GM23338 (cell line): ENCODE measurements around the gene NFIC. TPM values are rescaled to one million over a fixed set of nuclear protein-coding genes. Genes with fewer than 3 reads are reported as not detected.

Source experiments
- ATAC-seq: fragments of 200-7000 bp; cut with Tn5 transposase; 3 replicates; pipeline ENCODE4 v1.9.1; 2020
- DNase-seq: peaks from one replicate; pipeline ENCODE4 v3.0.0-alpha.2; 2015; ENCODE audit warnings: low spot score
- H2AFZ ChIP-seq: fragments of 200-600 bp; sonication (generic); 2 replicates; pipeline ENCODE4 v1.8.0; 2016; ENCODE audit warnings: antibody characterized with exemption, mild to moderate bottlenecking, moderate library complexity
- H3F3A ChIP-seq: fragments of 200-600 bp; sonication (generic); replicated peaks from 2 replicates; pipeline ENCODE4 v1.8.0; 2017; ENCODE audit warnings: antibody characterized with exemption, mixed run types, low read depth
- H3K27ac ChIP-seq: fragments of 200-600 bp; sonication (generic); 2 replicates; pipeline ENCODE4 v1.6.1; 2016; ENCODE audit warnings: low read depth
- H3K27me3 ChIP-seq: fragments of 200-600 bp; sonication (generic); 2 replicates; pipeline ENCODE4 v1.8.0; 2016; ENCODE audit warnings: mild to moderate bottlenecking, mixed run types, moderate library complexity; ENCODE audit not compliant: insufficient read depth
- H3K36me3 ChIP-seq: fragments of 200-600 bp; sonication (generic); 2 replicates; pipeline ENCODE4 v1.8.0; 2016; ENCODE audit warnings: mild to moderate bottlenecking; ENCODE audit not compliant: insufficient read depth
- H3K4me1 ChIP-seq: fragments of 200-600 bp; sonication (generic); 2 replicates; pipeline ENCODE4 v1.8.0; 2016; ENCODE audit warnings: mild to moderate bottlenecking, moderate library complexity; ENCODE audit not compliant: insufficient read depth
- H3K4me2 ChIP-seq: fragments of 200-600 bp; sonication (generic); 2 replicates; pipeline ENCODE4 v1.7.1; 2017; ENCODE audit warnings: mixed run types
- H3K4me3 ChIP-seq: fragments of 200-600 bp; sonication (generic); 2 replicates; pipeline ENCODE4 v1.6.1; 2016; ENCODE audit warnings: mixed run types
- H3K79me2 ChIP-seq: fragments of 200-600 bp; sonication (generic); replicated peaks from 2 replicates; pipeline ENCODE4 v1.8.0; 2017; ENCODE audit warnings: mild to moderate bottlenecking; ENCODE audit not compliant: insufficient read depth
- H3K9me2 ChIP-seq: fragments of 200-600 bp; sonication (generic); 2 replicates; pipeline ENCODE4 v1.8.0; 2017; ENCODE audit not compliant: insufficient read depth
- H4K20me1 ChIP-seq: fragments of 200-600 bp; sonication (generic); replicated peaks from 2 replicates; pipeline ENCODE4 v1.8.0; 2017; ENCODE audit warnings: mild to moderate bottlenecking; ENCODE audit not compliant: insufficient read depth
- H3K27ac Mint-ChIP-seq: 2 replicates; pipeline ENCODE4 v1.8.0; 2020; ENCODE audit warnings: inconsistent platforms, mild to moderate bottlenecking, moderate library complexity, mixed read lengths
- H3K27me3 Mint-ChIP-seq: 3 replicates; pipeline ENCODE4 v1.8.0; 2022; ENCODE audit warnings: low read depth, mild to moderate bottlenecking, moderate library complexity, mixed read lengths, inconsistent platforms; ENCODE audit not compliant: insufficient read depth, poor library complexity
- H3K36me3 Mint-ChIP-seq: 3 replicates; pipeline ENCODE4 v1.8.0; 2021; ENCODE audit warnings: low read depth, mild to moderate bottlenecking, inconsistent platforms, moderate library complexity, mixed read lengths
- H3K4me1 Mint-ChIP-seq: 3 replicates; pipeline ENCODE4 v1.8.0; 2020; ENCODE audit warnings: mild to moderate bottlenecking, inconsistent platforms, mixed read lengths
- H3K4me3 Mint-ChIP-seq: 3 replicates; pipeline ENCODE4 v1.8.0; 2021; ENCODE audit warnings: moderate library complexity, mild to moderate bottlenecking, inconsistent platforms, mixed read lengths
- H3K9me3 Mint-ChIP-seq: 3 replicates; pipeline ENCODE4 v1.8.0; 2020; ENCODE audit warnings: moderate library complexity, mild to moderate bottlenecking, inconsistent platforms, mixed read lengths
- CREB1 ChIP-seq: fragments of 250-450 bp; sonication (Bioruptor Pico); IDR thresholded peaks from 2 replicates; pipeline ENCODE4 v1.5.0; 2020; ENCODE audit warnings: low read depth, mild to moderate bottlenecking, moderate library complexity
- CTCF ChIP-seq, 2 experiments: fragments of 200-600 bp in 1 of 2; sonication (generic) in 1 of 2; conservative IDR thresholded peaks; 2 replicates each; pipeline versions ENCODE4 v1.5.1 to v1.6.1; 2016 to 2017; ENCODE audit warnings: antibody characterized with exemption in 2 of 2, low read depth in 2 of 2, mild to moderate bottlenecking in 2 of 2, moderate library complexity in 1 of 2
- EZH2phosphoT487 ChIP-seq: fragments of 200-600 bp; sonication (generic); IDR thresholded peaks from one replicate; pipeline ENCODE4 v1.8.1; 2018; ENCODE audit warnings: antibody characterized with exemption; ENCODE audit not compliant: unreplicated experiment
- JUNB ChIP-seq: IDR thresholded peaks from one replicate; pipeline ENCODE4 v1.6.1; 2016; ENCODE audit warnings: antibody characterized with exemption; ENCODE audit not compliant: unreplicated experiment
- NANOG ChIP-seq: IDR thresholded peaks from 2 replicates; pipeline ENCODE4 v1.6.1; 2016; ENCODE audit warnings: antibody characterized with exemption, borderline replicate concordance
- REST ChIP-seq: IDR thresholded peaks from one replicate; pipeline ENCODE4 v1.6.1; 2018; ENCODE audit warnings: antibody characterized with exemption; ENCODE audit not compliant: unreplicated experiment
- ZNF331 ChIP-seq: fragments of 250-450 bp; sonication (Bioruptor Pico); IDR thresholded peaks from 2 replicates; pipeline ENCODE4 v1.5.0; 2020; ENCODE audit warnings: low read depth, mild to moderate bottlenecking, moderate library complexity
- polyA plus RNA-seq: library from polyadenylated mRNA; unstranded; fragments of >200 nt; fragmentation: Nextera tagmentation; extraction: Ambion mirVana; gene quantifications from 2 replicates; pipeline ENCODE4 v1.2.1, GENCODE V29; 2016
- total RNA-seq: library from RNA; depleted of rRNA; stranded (reverse); fragments of >200 nt; shearing (Covaris generic); gene quantifications from 2 replicates; pipeline ENCODE4 v1.2.3, GENCODE V29; 2014
- TF ChIP-seq, protein P1 (sequence below): fragments of 250-450 bp; sonication (Bioruptor Pico); IDR thresholded peaks from 2 replicates; pipeline ENCODE4 v1.5.0; 2020; ENCODE audit warnings: mild to moderate bottlenecking, moderate library complexity
- TF ChIP-seq, protein P2 (sequence below): IDR thresholded peaks from 2 replicates; pipeline ENCODE4 v1.6.1; 2016; ENCODE audit warnings: antibody characterized with exemption

Gene NFIC
- total and polyA plus RNA-seq, 2 experiments from 2014 or later = 1.3 to 5.3 TPM

GRCh38 chr19:3494051-3494450, 127.7 kb downstream of the NFIC start (continued):
- TF ChIP-seq, protein P1, sequence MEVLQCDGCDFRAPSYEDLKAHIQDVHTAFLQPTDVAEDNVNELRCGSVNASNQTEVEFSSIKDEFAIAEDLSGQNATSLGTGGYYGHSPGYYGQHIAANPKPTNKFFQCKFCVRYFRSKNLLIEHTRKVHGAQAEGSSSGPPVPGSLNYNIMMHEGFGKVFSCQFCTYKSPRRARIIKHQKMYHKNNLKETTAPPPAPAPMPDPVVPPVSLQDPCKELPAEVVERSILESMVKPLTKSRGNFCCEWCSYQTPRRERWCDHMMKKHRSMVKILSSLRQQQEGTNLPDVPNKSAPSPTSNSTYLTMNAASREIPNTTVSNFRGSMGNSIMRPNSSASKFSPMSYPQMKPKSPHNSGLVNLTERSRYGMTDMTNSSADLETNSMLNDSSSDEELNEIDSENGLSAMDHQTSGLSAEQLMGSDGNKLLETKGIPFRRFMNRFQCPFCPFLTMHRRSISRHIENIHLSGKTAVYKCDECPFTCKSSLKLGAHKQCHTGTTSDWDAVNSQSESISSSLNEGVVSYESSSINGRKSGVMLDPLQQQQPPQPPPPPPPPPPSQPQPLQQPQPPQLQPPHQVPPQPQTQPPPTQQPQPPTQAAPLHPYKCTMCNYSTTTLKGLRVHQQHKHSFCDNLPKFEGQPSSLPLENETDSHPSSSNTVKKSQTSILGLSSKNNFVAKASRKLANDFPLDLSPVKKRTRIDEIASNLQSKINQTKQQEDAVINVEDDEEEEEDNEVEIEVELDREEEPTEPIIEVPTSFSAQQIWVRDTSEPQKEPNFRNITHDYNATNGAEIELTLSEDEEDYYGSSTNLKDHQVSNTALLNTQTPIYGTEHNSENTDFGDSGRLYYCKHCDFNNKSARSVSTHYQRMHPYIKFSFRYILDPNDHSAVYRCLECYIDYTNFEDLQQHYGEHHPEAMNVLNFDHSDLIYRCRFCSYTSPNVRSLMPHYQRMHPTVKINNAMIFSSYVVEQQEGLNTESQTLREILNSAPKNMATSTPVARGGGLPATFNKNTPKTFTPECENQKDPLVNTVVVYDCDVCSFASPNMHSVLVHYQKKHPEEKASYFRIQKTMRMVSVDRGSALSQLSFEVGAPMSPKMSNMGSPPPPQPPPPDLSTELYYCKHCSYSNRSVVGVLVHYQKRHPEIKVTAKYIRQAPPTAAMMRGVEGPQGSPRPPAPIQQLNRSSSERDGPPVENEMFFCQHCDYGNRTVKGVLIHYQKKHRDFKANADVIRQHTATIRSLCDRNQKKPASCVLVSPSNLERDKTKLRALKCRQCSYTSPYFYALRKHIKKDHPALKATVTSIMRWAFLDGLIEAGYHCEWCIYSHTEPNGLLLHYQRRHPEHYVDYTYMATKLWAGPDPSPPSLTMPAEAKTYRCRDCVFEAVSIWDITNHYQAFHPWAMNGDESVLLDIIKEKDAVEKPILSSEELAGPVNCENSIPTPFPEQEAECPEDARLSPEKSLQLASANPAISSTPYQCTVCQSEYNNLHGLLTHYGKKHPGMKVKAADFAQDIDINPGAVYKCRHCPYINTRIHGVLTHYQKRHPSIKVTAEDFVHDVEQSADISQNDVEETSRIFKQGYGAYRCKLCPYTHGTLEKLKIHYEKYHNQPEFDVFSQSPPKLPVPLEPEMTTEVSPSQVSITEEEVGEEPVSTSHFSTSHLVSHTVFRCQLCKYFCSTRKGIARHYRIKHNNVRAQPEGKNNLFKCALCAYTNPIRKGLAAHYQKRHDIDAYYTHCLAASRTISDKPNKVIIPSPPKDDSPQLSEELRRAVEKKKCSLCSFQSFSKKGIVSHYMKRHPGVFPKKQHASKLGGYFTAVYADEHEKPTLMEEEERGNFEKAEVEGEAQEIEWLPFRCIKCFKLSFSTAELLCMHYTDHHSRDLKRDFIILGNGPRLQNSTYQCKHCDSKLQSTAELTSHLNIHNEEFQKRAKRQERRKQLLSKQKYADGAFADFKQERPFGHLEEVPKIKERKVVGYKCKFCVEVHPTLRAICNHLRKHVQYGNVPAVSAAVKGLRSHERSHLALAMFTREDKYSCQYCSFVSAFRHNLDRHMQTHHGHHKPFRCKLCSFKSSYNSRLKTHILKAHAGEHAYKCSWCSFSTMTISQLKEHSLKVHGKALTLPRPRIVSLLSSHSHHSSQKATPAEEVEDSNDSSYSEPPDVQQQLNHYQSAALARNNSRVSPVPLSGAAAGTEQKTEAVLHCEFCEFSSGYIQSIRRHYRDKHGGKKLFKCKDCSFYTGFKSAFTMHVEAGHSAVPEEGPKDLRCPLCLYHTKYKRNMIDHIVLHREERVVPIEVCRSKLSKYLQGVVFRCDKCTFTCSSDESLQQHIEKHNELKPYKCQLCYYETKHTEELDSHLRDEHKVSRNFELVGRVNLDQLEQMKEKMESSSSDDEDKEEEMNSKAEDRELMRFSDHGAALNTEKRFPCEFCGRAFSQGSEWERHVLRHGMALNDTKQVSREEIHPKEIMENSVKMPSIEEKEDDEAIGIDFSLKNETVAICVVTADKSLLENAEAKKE (CRISPR knock-in tag) = no peak
- no peak for TF ChIP-seq EZH2phosphoT487

DNA sequence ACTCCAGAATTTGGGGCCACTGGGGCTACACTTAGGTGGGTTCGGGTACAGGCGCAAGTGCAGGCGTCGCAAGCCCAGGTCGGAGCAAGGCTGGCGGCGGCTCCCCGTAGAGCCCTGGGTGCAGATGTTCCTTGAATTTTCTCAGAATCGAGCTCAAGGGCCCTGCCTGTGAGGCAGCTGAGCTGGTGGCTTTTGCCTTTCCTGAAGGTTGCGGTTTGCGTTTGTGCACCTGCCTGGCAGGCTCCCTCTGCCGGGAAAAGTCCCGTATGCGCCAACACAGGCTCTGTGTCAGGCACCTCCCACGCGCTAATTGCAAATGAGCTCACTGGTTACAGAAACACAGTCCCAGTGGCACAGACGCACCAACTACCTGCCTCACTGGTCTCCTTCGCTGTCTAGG, 128.2 kb downstream of the NFIC start:
- Histone ChIP-seq H3K27me3 (no peaks in the 10 kb centered on the region), H3K79me2 (peaks cover 20% of the 10 kb centered on the region), H3F3A (0 out of 2 replicates have a peak, but pooled peaks cover 4% of the 10 kb centered on the region), H3K27ac (no peak overlapping the region), H3K4me3 (no peak overlapping the region), H4K20me1 (peaks cover 5% of the 10 kb centered on the region; the same call in 1 of the 2 replicates), H2AFZ (no peak overlapping the region), H3K9me2 (no peaks in the 10 kb centered on the region), H3K4me2 (no peak overlapping the region), H3K36me3 (peaks cover 5% of the 10 kb centered on the region; the same call in 1 of the 2 replicates), H3K4me1 (peaks cover 5% of the 10 kb centered on the region; the same call in 1 of the 2 replicates)
- Mint-ChIP-seq H3K27me3 (peaks cover 8% of the 10 kb centered on the region), H3K4me3 (no peak overlapping the region), H3K4me1 (peaks cover 4% of the 10 kb centered on the region; the same call in 1 of the 3 replicates), H3K36me3 (peaks cover 51% of the 10 kb centered on the region), H3K9me3 (no peaks in the 10 kb centered on the region; the same call in 2 of the 3 replicates), H3K27ac (no peak overlapping the region)
- no peak for DNase-seq
- ATAC-seq = no peak
- TF ChIP-seq CREB1 (CRISPR knock-in tag) (no peak), REST (no peak), CTCF (conservative IDR thresholded peaks at IDR 0.05; ENCODE audit: low read depth in 2 of 2) (no peak), JUNB (no peak), NANOG (no peak), ZNF331 (CRISPR knock-in tag) (no peak)
- TF ChIP-seq, protein P2, sequence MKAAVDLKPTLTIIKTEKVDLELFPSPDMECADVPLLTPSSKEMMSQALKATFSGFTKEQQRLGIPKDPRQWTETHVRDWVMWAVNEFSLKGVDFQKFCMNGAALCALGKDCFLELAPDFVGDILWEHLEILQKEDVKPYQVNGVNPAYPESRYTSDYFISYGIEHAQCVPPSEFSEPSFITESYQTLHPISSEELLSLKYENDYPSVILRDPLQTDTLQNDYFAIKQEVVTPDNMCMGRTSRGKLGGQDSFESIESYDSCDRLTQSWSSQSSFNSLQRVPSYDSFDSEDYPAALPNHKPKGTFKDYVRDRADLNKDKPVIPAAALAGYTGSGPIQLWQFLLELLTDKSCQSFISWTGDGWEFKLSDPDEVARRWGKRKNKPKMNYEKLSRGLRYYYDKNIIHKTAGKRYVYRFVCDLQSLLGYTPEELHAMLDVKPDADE = no peak
